K562 (cell line): Measurements from ENCODE around the gene CLTC. TPM values are rescaled to one million over a fixed set of nuclear protein-coding genes. Genes with fewer than 3 reads are reported as not detected.

Experiments used
- BCOR ChIP-seq: fragments of 450-650 bp; IDR thresholded peaks from 2 replicates; pipeline ENCODE4 v1.6.1; 2016
- CBX1 ChIP-seq: sonication (generic); IDR thresholded peaks from 2 replicates; pipeline ENCODE4 v1.6.1; 2016; ENCODE audit warnings: antibody characterized with exemption, low read depth, mild to moderate bottlenecking
- CBX2 ChIP-seq: fragments of 200-600 bp; sonication (generic); IDR thresholded peaks from one replicate; pipeline ENCODE4 v1.6.1; 2012; ENCODE audit warnings: mild to moderate bottlenecking, low read length, inconsistent platforms; ENCODE audit not compliant: insufficient read depth, poor library complexity, severe bottlenecking
- CHCHD3 ChIP-seq: fragments of 250-450 bp; sonication (Bioruptor Pico); IDR thresholded peaks from 2 replicates; pipeline ENCODE4 v2.1.2; 2022; ENCODE audit warnings: mild to moderate bottlenecking
- CREB3 ChIP-seq: fragments of 450-650 bp; conservative IDR thresholded peaks from 2 replicates; pipeline ENCODE4 v1.6.1; 2016; ENCODE audit warnings: missing genetic modification characterization, low read depth, mild to moderate bottlenecking, missing compliant biosample characterization, moderate library complexity
- ELF1 ChIP-seq: fragments of 200-800 bp; sonication (Bioruptor generic); IDR thresholded peaks from 2 replicates; pipeline ENCODE4 v1.6.1; 2016; ENCODE audit warnings: missing genetic modification characterization, missing compliant biosample characterization
- HMG20A ChIP-seq: fragments of 450-650 bp; formaldehyde crosslinking; conservative IDR thresholded peaks from 2 replicates; pipeline ENCODE4 v1.4.0; 2020; ENCODE audit warnings: mild to moderate bottlenecking, mixed read lengths
- IFI16 ChIP-seq: fragments of 250-450 bp; sonication (Bioruptor Pico); IDR thresholded peaks from 2 replicates; pipeline ENCODE4 v2.1.2; 2022; ENCODE audit warnings: mild to moderate bottlenecking, inconsistent platforms
- KDM4B ChIP-seq, 2 experiments: fragments of 450-650 bp in 1 of 2; sonication (generic) in 1 of 2; IDR thresholded peaks; 2 replicates each; pipeline ENCODE4 v1.6.1; 2016 to 2017; ENCODE audit warnings: borderline replicate concordance in 2 of 2, antibody characterized with exemption in 1 of 2, low read depth in 1 of 2, mild to moderate bottlenecking in 1 of 2
- L3MBTL2 ChIP-seq: fragments of 450-650 bp; IDR thresholded peaks from 2 replicates; pipeline ENCODE4 v1.6.1; 2016; ENCODE audit warnings: mild to moderate bottlenecking, moderate library complexity
- POLR2A ChIP-seq: fragments of 450-650 bp; conservative IDR thresholded peaks from 2 replicates; pipeline ENCODE4 v1.6.1; 2016
- PTTG1 ChIP-seq: fragments of 450-650 bp; IDR thresholded peaks from 2 replicates; pipeline ENCODE4 v1.6.1; 2016; ENCODE audit warnings: low read depth, mild to moderate bottlenecking, missing genetic modification characterization, missing compliant biosample characterization
- SP1 ChIP-seq: sonication (generic); formaldehyde crosslinking; IDR thresholded peaks from 2 replicates; pipeline ENCODE4 v1.8.1; 2022; ENCODE audit warnings: mild to moderate bottlenecking, missing genetic modification reagents
- TSHZ1 ChIP-seq: fragments of 250-450 bp; sonication (Bioruptor Pico); IDR thresholded peaks from 2 replicates; pipeline ENCODE4 v1.4.0; 2020; ENCODE audit warnings: mild to moderate bottlenecking, moderate library complexity
- ZFP36 ChIP-seq: fragments of 150-350 bp; IDR thresholded peaks from 2 replicates; pipeline ENCODE4 v1.6.1; 2018; ENCODE audit warnings: low read length, low read depth; ENCODE audit not compliant: partially characterized antibody
- ZNF133 ChIP-seq: fragments of 250-450 bp; sonication (Bioruptor Pico); IDR thresholded peaks from 2 replicates; pipeline ENCODE4 v1.4.0; 2020; ENCODE audit warnings: mild to moderate bottlenecking
- ZNF140 ChIP-seq: fragments of 250-450 bp; sonication (Bioruptor Pico); IDR thresholded peaks from 2 replicates; pipeline ENCODE4 v1.8.0; 2021; ENCODE audit warnings: moderate library complexity, mild to moderate bottlenecking, inconsistent platforms
- ZNF184 ChIP-seq: sonication (generic); formaldehyde crosslinking; IDR thresholded peaks from 2 replicates; pipeline ENCODE4 v1.5.0; 2020; ENCODE audit warnings: missing genetic modification reagents
- ZNF347 ChIP-seq: fragments of 450-650 bp; formaldehyde crosslinking; IDR thresholded peaks from 2 replicates; pipeline ENCODE4 v1.4.0; 2020; ENCODE audit warnings: low read depth, mild to moderate bottlenecking, moderate library complexity
- ZNF444 ChIP-seq: fragments of 250-450 bp; sonication (Bioruptor Pico); IDR thresholded peaks from 2 replicates; pipeline ENCODE4 v1.4.0; 2020; ENCODE audit warnings: mild to moderate bottlenecking, moderate library complexity
- ZNF592 ChIP-seq: fragments of 450-650 bp; IDR thresholded peaks from 2 replicates; pipeline ENCODE4 v1.6.1; 2017; ENCODE audit warnings: antibody characterized with exemption, mild to moderate bottlenecking
- polyA plus RNA-seq, 8 experiments: library from polyadenylated mRNA; depleted of rRNA in 4 of 8; stranded (reverse) in 5 of 8; unstranded in 3 of 8; fragments of >200 nt; fragmentation: Nextera tagmentation in 2 of 8; fragmentation: Illumina TruSeq in 1 of 8; extraction: Ambion mirVana in 2 of 8; extraction: Trizol in 1 of 8; gene quantifications; 2 replicates each; pipeline versions ENCODE4 v1.2.1 to v1.2.3, GENCODE V29; 2011 to 2014; ENCODE audit warnings: inconsistent platforms in 1 of 8, missing spikeins in 1 of 8
- total RNA-seq, 7 experiments: library from RNA; depleted of rRNA in 6 of 7; stranded (reverse); fragments of >200 nt in 6 of 7; fragmentation: Illumina TruSeq in 2 of 7; extraction: Trizol in 2 of 7; gene quantifications; 2 replicates each; pipeline versions ENCODE4 v1.2.1 to v1.2.3, GENCODE V29; 2011 to 2021; ENCODE audit warnings: low replicate concordance in 1 of 7

CLTC gene
- total and polyA plus RNA-seq, 9 of the 15 experiments (the other 6 are each of a cell fraction or from before 2014, with no cell fraction given), result 115 to 267 (median 174) TPM

- TF ChIP-seq ZNF592 (no peak; the same call in 1 of the 2 replicates), ZFP36 (no peak), CBX1 (no peak; the same call in 1 of the 2 replicates), SP1 (CRISPR knock-in tag) (peak; percentile 99), ELF1 (tag) (peak; percentile 97), L3MBTL2 (peak; percentile 83), BCOR (peak; percentile 78; the same call in 1 of the 2 replicates), TSHZ1 (no peak), IFI16 (no peak), CREB3 (tag) (no peak; the same call in 1 of the 2 replicates), HMG20A (CRISPR knock-in tag) (no peak), ZNF347 (CRISPR knock-in tag) (no peak), POLR2A (peak; percentile 98), ZNF184 (no peak), CHCHD3 (CRISPR knock-in tag) (peak; percentile 21; the same call in 1 of the 2 replicates), ZNF140 (no peak), KDM4B (IDR thresholded peaks at IDR 0.05; ENCODE audit: borderline replicate concordance in 2 of 2, low read depth in 1 of 2) (no peak; a peak in 1 of 4 replicates), PTTG1 (tag) (no peak), CBX2 (no peak), ZNF133 (CRISPR knock-in tag) (no peak), ZNF444 (CRISPR knock-in tag) (no peak)
These were observed at the start of gene CLTC (continued) for GRCh38 chr17:59619298-59620063.
